Fibroblast of the aortic adventitia (primary cell): Measurements from ENCODE around the gene VTA1. TPM values are rescaled to one million over a fixed set of nuclear protein-coding genes. Genes with fewer than 3 reads are reported as not detected.

Experiments used
- DNase-seq: peaks from one replicate; pipeline ENCODE4 v3.0.0-alpha.2; 2010; ENCODE audit warnings: low read depth
- H3K4me3 ChIP-seq: 2 replicates; pipeline ENCODE4 v1.5.1; 2011; ENCODE audit warnings: low read depth, mild to moderate bottlenecking, control low read depth, low read length, moderate library complexity
- total RNA-seq: library from RNA; depleted of rRNA; stranded (reverse); fragments of >200 nt; gene quantifications from 2 replicates; pipeline ENCODE4 v1.2.3, GENCODE V29; 2012; ENCODE audit warnings: low replicate concordance
- TF ChIP-seq, protein P1 (sequence below): IDR thresholded peaks from 2 replicates; pipeline ENCODE4 v1.5.1; 2011; ENCODE audit warnings: mild to moderate bottlenecking, low read length, control low read depth, inconsistent platforms; ENCODE audit not compliant: insufficient read depth

VTA1 gene
- total RNA-seq, 1 donor, result 95.2 TPM

DNA sequence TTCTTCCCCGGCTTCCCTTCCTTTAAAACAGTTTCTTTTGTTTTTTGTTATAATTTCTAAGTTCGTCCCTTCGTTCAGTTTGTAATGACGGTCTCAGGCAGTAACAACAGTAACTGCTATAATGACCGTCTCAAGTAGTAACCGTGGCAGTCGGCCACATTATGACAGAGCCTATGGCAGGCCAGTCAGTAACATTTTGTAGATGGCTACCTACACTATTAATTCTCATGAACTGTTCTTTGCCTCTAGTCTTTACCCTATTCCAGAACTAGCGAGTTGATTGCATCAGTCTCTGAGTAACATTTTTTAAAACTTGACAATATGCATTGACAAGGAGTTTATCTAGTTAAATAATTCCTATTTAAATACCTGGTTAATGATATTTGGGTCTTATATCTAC lies 111.7 kb downstream of the VTA1 start:
- DNase-seq, result no peak
- H3K4me3 ChIP-seq, result no peak overlapping the region

DNA sequence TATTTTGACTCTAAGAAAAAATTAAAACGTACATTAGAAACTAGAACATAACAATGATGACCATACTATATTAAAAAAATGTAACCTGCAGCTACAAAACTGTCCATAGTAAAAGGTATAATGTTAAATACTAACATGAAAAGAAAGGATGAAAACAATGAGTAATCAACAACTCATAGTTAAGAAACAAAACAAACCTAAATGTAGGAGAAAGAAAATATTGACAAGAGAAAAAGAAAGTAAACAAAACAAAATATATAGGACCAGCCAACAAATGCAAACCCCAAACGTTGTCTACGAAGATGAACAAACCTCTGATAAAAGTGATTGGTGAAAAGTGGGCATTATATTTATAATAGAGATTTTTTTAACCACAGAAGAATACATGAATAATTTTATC lies 113.7 kb downstream of the VTA1 start:
- H3K4me3 ChIP-seq, result no peak overlapping the region
- no peak for DNase-seq
- TF ChIP-seq, protein P1, sequence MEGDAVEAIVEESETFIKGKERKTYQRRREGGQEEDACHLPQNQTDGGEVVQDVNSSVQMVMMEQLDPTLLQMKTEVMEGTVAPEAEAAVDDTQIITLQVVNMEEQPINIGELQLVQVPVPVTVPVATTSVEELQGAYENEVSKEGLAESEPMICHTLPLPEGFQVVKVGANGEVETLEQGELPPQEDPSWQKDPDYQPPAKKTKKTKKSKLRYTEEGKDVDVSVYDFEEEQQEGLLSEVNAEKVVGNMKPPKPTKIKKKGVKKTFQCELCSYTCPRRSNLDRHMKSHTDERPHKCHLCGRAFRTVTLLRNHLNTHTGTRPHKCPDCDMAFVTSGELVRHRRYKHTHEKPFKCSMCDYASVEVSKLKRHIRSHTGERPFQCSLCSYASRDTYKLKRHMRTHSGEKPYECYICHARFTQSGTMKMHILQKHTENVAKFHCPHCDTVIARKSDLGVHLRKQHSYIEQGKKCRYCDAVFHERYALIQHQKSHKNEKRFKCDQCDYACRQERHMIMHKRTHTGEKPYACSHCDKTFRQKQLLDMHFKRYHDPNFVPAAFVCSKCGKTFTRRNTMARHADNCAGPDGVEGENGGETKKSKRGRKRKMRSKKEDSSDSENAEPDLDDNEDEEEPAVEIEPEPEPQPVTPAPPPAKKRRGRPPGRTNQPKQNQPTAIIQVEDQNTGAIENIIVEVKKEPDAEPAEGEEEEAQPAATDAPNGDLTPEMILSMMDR, result no peak

More for the DNA sequence above, 111.7 kb downstream of the VTA1 start:
- TF ChIP-seq, protein P1, result no peak

DNA sequence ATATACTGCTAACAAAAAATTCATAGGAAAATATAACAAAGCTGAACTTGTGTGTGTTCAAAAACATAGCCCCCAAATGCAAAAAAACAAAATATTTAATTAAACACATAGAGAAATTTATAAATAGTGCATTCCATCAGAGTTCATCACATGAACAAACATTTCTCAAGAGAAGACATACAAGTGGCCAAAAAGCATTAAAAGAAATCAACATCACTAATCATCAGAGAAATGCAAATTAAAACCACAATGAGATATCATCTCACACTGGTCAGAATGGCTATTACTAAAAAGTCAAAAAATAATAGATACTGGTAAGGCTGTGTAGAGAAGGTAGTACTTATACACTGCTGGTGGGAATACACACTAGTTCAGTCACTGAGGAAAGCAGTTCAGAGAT lies 115.2 kb downstream of the VTA1 start:
- TF ChIP-seq, protein P1, result no peak
- H3K4me3 ChIP-seq, result no peak overlapping the region
- no peak for DNase-seq

DNA sequence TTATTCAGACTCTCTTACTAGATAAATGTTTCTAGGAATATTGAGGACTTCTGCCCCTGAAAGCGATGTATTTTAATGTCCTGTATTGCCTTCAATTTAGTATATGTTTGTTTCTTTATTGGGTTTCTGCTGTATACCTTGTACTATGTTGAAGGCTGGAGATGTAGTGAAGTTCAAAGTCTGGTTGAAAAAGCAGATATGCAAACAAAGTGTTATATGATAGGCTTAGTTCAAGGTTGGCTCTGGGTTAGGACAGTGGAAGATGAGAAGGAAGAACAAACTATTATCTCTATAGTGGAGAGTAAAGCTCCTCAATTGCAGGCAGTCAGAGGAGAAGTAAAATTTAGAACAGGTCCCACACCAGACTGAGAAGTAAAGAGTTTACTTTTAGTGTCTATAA lies 118.4 kb downstream of the VTA1 start:
- H3K4me3 ChIP-seq, result no peak overlapping the region
- TF ChIP-seq, protein P1, result no peak
- no peak for DNase-seq

DNA sequence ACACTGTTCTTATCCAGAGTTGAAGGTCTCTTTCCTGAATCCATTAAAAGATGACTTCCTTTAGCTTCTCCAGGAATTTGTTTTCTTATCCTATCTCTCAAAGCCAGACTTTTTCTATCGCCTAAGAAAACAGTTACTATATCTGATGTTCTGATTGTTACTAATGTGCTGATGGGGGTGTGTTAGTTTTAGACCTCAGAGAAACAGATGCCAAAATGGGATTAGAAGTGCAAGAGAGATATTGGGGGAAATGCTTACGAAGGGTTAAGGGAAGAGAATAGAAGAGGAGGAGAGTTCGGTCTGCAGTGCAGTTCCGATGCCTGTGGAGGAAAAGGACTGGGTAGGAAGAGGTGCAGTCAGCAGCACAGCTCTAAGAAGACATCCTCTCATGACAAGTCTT lies 119.0 kb downstream of the VTA1 start:
- TF ChIP-seq, protein P1, result no peak
- DNase-seq, result no peak
- no peak overlapping the region for H3K4me3 ChIP-seq

DNA sequence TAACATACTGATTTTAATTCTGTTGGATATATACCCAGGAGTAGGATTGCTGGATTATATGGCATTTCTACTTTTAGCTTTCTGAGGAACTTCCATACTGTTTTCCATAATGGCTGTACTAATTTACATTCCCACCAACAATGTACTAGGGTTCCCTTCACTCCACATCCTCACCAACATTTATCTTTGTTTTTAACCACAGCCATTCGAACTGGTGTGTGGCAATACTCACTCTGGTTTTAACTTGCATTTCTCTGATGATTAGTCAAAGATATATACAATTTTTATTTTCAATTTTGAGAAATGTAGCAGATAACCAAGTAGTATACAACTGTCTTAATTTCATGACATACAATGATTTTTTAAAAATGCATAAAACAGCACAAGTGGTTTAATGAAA lies 124.4 kb downstream of the VTA1 start:
- no peak overlapping the region for H3K4me3 ChIP-seq
- TF ChIP-seq, protein P1, result no peak
- DNase-seq, result peak; percentile 10

Other genes with a start within 250 kb of the VTA1 start
- not detected in 2 replicates for gene GJE1, start 14.3 kb upstream of the VTA1 start, total RNA-seq
- not detected in 2 replicates for gene NMBR, start 141 bp upstream of the VTA1 start, total RNA-seq
- 1.7 and 7.5 TPM in 2 replicates for gene ADGRG6, start 154.7 kb downstream of the VTA1 start, total RNA-seq